Panc1 (cell line): Measurements from ENCODE around the gene OVOL3. TPM values are rescaled to one million over a fixed set of nuclear protein-coding genes. Genes with fewer than 3 reads are reported as not detected.

Experiments
- ATAC-seq: fragments of 200-7000 bp; cut with Tn5 transposase; 2 replicates; pipeline ENCODE4 v1.9.1; 2020; ENCODE audit warnings: mild to moderate bottlenecking, moderate library complexity
- BruUV-seq: library from RNA; stranded (reverse); fragments of 400-500 nt; replicated peaks from 2 replicates; lab custom pipeline; 2021; lab: Mats Ljungman, UMichigan
- CTCF ChIA-PET: fragments of 300-600 bp; sonication (Branson Sonifier 250); formaldehyde crosslinking; loops from one replicate; lab custom pipeline; 2022; ENCODE audit warnings: antibody characterized with exemption; lab: Charles Lee
- POLR2A ChIA-PET: fragments of 300-600 bp; sonication (Branson Sonifier 250); formaldehyde crosslinking; loops from one replicate; lab custom pipeline; 2022; ENCODE audit warnings: antibody characterized with exemption; lab: Charles Lee
- DNase-seq: peaks from one replicate; pipeline ENCODE4 v3.0.0-alpha.2; 2010; ENCODE audit warnings: low read depth, low spot score
- H3K27ac ChIP-seq: 2 replicates; pipeline ENCODE4 v1.5.1; 2011; ENCODE audit warnings: mild to moderate bottlenecking, low read length, inconsistent platforms
- H3K27me3 ChIP-seq: fragments of 200-500 bp; sonication (Bioruptor generic); 2 replicates; pipeline ENCODE4 v1.6.0; 2014; ENCODE audit warnings: low read length, inconsistent platforms; ENCODE audit not compliant: control insufficient read depth, insufficient read depth
- H3K36me3 ChIP-seq: fragments of 200-500 bp; sonication (Bioruptor generic); 2 replicates; pipeline ENCODE4 v1.5.1; 2014; ENCODE audit warnings: inconsistent platforms, mild to moderate bottlenecking, low read length, moderate library complexity; ENCODE audit not compliant: control insufficient read depth, insufficient read depth
- H3K4me1 ChIP-seq: 2 replicates; pipeline ENCODE4 v1.5.1; 2011; ENCODE audit warnings: inconsistent platforms, mild to moderate bottlenecking, low read length, moderate library complexity; ENCODE audit not compliant: control insufficient read depth, insufficient read depth
- H3K4me3 ChIP-seq, 2 experiments: 2 replicates each; pipeline ENCODE4 v1.5.1; 2011 to 2012; ENCODE audit warnings: low read depth in 2 of 2, low read length in 2 of 2, mild to moderate bottlenecking in 2 of 2, inconsistent platforms in 1 of 2, moderate library complexity in 1 of 2
- H3K9me3 ChIP-seq: fragments of 200-500 bp; sonication (Bioruptor generic); 2 replicates; pipeline ENCODE4 v1.5.1; 2014; ENCODE audit warnings: low read depth, mild to moderate bottlenecking, inconsistent platforms, low read length, moderate library complexity; ENCODE audit not compliant: control insufficient read depth, insufficient read depth
- CTCF ChIP-seq: fragments of 450-650 bp; IDR thresholded peaks from 2 replicates; pipeline ENCODE4 v1.5.1; 2017; ENCODE audit warnings: mild to moderate bottlenecking
- POLR2AphosphoS5 ChIP-seq: IDR thresholded peaks from 2 replicates; pipeline ENCODE4 v1.6.1; 2012; ENCODE audit warnings: mild to moderate bottlenecking, low read depth, low read length, moderate library complexity
- REST ChIP-seq, 2 experiments: IDR thresholded peaks; 2 replicates each; pipeline ENCODE4 v1.6.1; 2011 to 2012; ENCODE audit warnings: low read depth in 2 of 2, control low read depth in 1 of 2, low read length in 1 of 2, mild to moderate bottlenecking in 1 of 2, moderate library complexity in 1 of 2; ENCODE audit not compliant: insufficient read depth in 1 of 2
- SIN3A ChIP-seq: IDR thresholded peaks from 2 replicates; pipeline ENCODE4 v1.6.1; 2012; ENCODE audit warnings: low read depth, mild to moderate bottlenecking, low read length, moderate library complexity, borderline replicate concordance; ENCODE audit not compliant: insufficient read depth
- TCF7L2 ChIP-seq: IDR thresholded peaks from 2 replicates; pipeline ENCODE4 v1.6.1; 2011; ENCODE audit warnings: mild to moderate bottlenecking, low read depth, low read length, inconsistent platforms
- in situ Hi-C: cut with HindIII; loops from 2 replicates; pipeline ENCODE4 v1.10.0; 2016; ENCODE audit warnings: low sequenced_read_pairs, low pct_unique_long_range_greater_than_20kb
- intact Hi-C: fragments of 100-400 bp; cut with micrococcal nuclease; formaldehyde crosslinking; loops from one replicate; pipeline ENCODE4 v1.10.0; 2022; ENCODE audit not compliant: unreplicated experiment
- total RNA-seq: library from RNA; stranded (reverse); gene quantifications from one replicate; pipeline ENCODE4 v1.2.1, GENCODE V29; 2021; ENCODE audit not compliant: unreplicated experiment

The OVOL3 gene
- total RNA-seq, 1 experiment from 2014 or later, result 0.44 TPM

DNA sequence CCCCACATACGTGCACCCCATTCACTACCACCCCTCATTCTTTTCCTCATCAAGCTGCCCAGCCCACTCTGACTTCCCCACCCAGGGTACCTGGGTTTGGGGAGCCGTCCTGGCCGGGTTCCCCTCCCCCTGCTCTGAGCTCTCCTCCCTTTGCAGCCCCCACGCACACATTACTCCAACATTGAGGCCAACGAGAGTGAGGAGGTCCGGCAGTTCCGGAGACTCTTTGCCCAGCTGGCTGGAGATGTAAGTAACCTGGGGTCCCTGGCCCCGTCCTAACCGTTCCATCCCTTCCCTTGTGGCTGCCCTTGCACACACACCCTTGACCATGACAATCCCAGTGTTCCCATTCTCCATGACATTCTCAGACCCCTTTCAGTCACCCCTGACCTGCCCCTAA is 31.6 kb downstream of the OVOL3 start:
- Histone ChIP-seq H3K9me3 (no peaks in the 10 kb centered on the region), H3K4me3 (no peak overlapping the region), H3K27ac (no peak overlapping the region), H3K36me3 (peaks cover 17% of the 10 kb centered on the region), H3K4me1 (peaks cover 10% of the 10 kb centered on the region), H3K27me3 (no peaks in the 10 kb centered on the region)
- DNase-seq (no peak), ATAC-seq (no peak)
- intact Hi-C loops (no loop called here), in situ Hi-C loops (no loop called here)
- POLR2A ChIA-PET, result interaction anchor here (0.6 kb wide), 1 partner anchor 46 kb away, joined by 3 read pairs; no protein-coding TSS in a partner anchor
- CTCF ChIA-PET, result no interaction called here
- TF ChIP-seq TCF7L2 (no peak), REST (IDR thresholded peaks at IDR 0.05; ENCODE audit: insufficient read depth in 1 of 2, low read depth in 2 of 2, low read length in 1 of 2) (no peak), CTCF (no peak), SIN3A (no peak), POLR2AphosphoS5 (no peak)
- BruUV-seq, result no TSS peak

DNA sequence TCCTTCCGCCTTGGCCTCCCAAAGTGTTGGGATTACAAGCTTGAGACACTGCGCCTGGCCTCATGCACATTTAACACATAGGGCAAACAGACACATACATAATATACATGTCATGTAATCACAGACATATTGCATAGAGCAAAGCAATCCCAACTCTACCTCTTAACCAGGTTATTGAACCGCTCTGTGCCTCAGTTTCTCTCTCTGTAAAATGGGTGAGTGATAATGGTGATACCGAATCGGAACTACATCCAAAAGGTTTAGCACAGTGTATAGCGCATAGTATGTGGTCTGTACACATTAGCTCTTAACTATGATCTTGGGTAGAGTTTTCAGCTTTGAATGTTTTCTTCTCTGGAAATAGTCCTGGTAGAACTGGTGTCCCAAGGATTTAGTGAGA is 33.7 kb downstream of the OVOL3 start:
- no peak for ATAC-seq
- POLR2A ChIA-PET, result no interaction called here
- Histone ChIP-seq H3K27ac (no peak overlapping the region), H3K4me3 (no peak overlapping the region), H3K9me3 (no peaks in the 10 kb centered on the region), H3K4me1 (peaks cover 7% of the 10 kb centered on the region; the same call in 1 of the 2 replicates), H3K36me3 (peaks cover 17% of the 10 kb centered on the region), H3K27me3 (no peaks in the 10 kb centered on the region)
- in situ Hi-C loops, result no loop called here
- BruUV-seq, result no TSS peak
- DNase-seq, result no peak
- TF ChIP-seq SIN3A (no peak), POLR2AphosphoS5 (no peak; the same call in 1 of the 2 replicates), CTCF (no peak), TCF7L2 (no peak), REST (IDR thresholded peaks at IDR 0.05; ENCODE audit: insufficient read depth in 1 of 2, low read depth in 2 of 2, low read length in 1 of 2) (no peak)
- intact Hi-C loops, result no loop called here
- CTCF ChIA-PET, result no interaction called here
